GOT3 (cell line): ENCODE measurements around the gene GRM4.
"Not testable (repeated sequence)": the region's sequence is repeated elsewhere in the genome, so short reads cannot be mapped to it uniquely, and the experiment has no call there.

Experiments
- DNase-seq: peaks from one replicate; lab custom pipeline; 2025; ENCODE audit warnings: mixed read lengths; lab: John Stamatoyannopoulos, UW

GRM4 gene

GRCh38 chr6:34146021-34146782 is at the start of gene GRM4:
TSS of gene GRM4 (minus strand) at chr6:34146087. CDS start at chr6:34133496, 12,591 bp downstream.
- no peak for DNase-seq

DNA sequence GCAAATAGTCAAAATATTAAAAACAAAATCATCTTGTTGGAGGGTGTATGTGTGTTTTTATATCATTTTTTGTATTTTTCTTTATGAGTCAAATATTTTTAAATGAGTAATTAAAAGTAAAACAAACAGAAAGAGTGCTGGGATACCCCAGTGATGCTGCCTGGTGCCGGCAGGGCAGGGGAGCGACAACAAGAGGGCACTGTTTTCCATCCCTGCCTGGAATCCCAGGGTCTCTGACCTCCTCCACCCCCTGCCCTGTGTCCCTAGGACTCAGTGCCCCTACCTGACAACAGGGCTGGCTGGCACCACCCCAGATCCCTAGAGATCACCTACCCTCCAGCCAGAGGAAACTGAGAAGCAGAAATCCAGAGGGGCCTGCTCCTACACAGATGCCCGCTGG is 48.9 kb upstream of the GRM4 start:
- no peak for DNase-seq

GRCh38 chr6:34190504-34191122 is 44.7 kb upstream of the GRM4 start:
- no peak for DNase-seq

- no peak for DNase-seq
Observed at GRCh38 chr6:34189806-34190503, 44.1 kb upstream of the GRM4 start.

- not testable (repeated sequence) for DNase-seq
Observed at GRCh38 chr6:34184726-34185125, 38.8 kb upstream of the GRM4 start.

- DNase-seq = no peak
Observed at GRCh38 chr6:34182751-34183531, 37.1 kb upstream of the GRM4 start.

DNA sequence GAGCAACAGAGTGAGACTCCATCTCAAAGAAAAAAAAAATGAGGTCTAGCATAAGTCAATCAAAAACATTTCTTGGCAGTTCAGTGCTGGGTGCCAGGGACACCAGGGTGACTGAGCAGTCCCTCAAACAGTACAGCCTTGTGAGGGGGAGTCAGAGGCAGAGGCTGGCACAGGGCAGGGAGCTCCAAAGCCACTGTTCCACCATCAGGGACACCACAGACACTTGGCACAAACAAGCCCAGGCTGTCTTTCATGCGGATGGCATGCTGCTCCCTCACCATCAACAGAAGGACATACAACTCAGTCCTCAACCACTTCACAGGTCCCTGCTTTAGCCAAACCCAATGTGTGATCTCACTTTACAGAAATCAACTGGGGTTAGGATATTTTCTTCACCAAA is 36.0 kb upstream of the GRM4 start:
- DNase-seq = no peak

GRCh38 chr6:34179106-34179720 is 33.3 kb upstream of the GRM4 start:
- DNase-seq = no peak

GRCh38 chr6:34178357-34179105 is 32.6 kb upstream of the GRM4 start:
- no peak for DNase-seq

GRCh38 chr6:34177181-34177591 is 31.3 kb upstream of the GRM4 start:
- no peak for DNase-seq

- DNase-seq = no peak
Observed at GRCh38 chr6:34176261-34177031, 30.6 kb upstream of the GRM4 start.

- no peak for DNase-seq
Observed at GRCh38 chr6:34174846-34175399, 29.0 kb upstream of the GRM4 start.

DNA sequence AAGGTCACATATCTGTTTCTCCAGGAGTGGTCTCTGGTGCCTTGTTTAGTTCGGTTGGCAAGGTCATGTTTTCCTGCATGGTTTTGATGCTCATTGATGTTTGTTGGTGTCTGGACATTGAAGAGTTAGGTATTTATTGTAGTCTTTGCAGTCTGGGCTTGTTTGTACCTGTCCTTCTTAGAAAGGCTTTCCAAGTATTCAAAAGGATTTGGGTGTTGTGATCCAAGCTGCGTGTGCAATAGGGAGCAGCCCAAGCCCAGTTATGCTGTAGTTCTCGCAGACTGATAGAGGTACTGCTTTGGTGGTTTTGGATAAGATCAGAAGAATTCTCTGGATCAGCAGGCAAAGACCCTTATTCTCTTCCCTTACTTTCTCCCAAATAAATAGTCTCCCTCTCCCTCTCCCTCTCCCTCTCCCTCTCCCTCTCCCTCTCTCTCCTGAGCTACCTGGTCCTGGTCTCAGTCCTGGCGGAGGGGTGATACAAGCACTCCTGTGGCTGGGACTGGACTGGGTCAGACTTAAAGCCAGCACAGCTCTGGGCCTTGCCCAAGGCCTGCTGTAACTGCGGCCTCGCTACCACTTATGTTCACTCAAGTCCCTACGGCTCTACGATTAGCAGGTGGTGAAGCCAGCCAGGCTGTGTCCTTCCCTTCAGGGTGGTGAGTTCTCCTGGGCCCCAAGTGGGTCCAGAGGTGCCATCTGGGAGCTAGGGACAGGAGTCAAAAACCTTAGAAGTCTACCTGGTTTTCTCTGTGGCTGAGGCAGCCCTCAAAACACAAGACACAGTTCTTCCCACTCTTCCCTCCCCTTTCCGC is 27.3 kb upstream of the GRM4 start:
- no peak for DNase-seq

DNA sequence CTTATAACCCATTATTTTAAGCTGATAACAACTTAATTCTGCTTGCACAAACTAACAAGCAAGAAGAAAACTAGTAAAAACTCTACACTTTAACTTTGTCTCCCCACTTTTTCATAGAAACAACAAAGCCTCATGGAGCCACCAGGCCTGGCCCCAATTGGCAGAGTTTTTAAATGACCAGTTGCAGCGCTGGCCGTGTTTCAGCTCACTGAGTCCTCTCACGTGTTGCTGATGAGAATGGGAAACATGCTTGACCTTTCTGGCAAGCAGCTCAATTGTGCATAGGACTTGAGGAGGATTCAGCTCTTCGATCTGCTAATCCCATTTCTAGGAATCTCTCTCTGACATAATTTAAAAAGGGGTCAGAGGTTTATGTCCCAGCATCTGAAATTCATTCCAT is 24.5 kb upstream of the GRM4 start:
- DNase-seq = no peak

GRCh38 chr6:34169897-34170296 is 24.0 kb upstream of the GRM4 start:
- no peak for DNase-seq

DNA sequence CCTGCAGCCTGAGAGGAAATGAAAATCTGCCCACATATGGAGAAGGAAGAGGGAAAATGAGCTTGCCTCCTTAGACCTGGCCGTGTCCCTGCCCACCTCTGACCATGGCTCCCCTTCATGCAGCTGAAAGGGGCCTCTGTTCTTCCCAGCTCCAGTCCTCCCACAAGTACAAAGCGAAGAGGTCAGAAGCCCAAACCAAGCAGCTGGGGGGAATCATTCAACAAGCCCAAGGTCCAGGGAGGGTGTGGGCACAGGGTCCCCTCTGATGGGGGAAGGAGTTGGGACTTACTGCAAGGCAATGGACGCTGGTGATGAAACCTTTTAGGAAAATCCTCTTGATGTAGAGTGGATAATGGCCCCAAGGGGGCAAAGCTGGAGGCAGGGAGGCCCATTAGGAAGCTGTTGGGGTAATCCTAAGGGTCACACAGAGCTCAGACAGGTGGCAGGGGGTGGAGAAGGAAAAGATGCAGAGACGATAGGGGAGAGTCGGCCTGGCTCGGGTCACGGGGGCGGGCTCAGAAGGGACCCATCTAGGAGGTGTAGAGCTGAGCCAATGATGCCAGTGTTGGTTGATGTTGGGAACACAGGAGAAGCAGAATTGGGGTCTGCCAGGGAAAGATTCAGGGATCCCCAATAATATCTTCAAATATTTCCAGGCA is 16.1 kb upstream of the GRM4 start:
- no peak for DNase-seq

- DNase-seq = no peak
Observed at GRCh38 chr6:34159844-34160243, 14.0 kb upstream of the GRM4 start.

DNA sequence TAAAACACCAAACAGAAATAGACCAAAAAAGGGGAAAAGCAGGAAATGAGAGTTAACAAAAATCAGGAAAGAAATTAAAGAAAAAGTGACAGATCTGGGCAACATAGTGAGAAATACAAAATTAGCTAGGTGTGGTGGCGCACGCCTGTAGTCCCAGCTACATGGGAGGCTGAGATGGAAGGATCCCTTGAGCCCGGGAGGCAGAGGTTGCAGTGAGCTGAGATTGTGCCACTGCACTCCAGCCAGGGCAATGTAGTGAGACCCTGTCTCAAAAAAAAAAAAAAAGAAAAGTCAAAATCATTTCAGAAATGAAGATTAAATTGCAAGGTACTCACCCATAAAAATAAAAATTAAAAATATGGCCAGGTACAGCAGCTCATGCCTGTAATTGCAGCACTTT is 13.0 kb upstream of the GRM4 start:
- DNase-seq = no peak

GRCh38 chr6:34157851-34158250 is 12.0 kb upstream of the GRM4 start:
- DNase-seq = no peak
